HG02642 (cell line): Measurements from ENCODE around the gene GAMT.

Source experiments
- ATAC-seq: cut with Tn5 transposase; IDR thresholded peaks from one replicate; pipeline ENCODE4 v1.9.1; 2021; ENCODE audit warnings: mild to moderate bottlenecking; ENCODE audit not compliant: unreplicated experiment, poor library complexity

Gene GAMT

DNA sequence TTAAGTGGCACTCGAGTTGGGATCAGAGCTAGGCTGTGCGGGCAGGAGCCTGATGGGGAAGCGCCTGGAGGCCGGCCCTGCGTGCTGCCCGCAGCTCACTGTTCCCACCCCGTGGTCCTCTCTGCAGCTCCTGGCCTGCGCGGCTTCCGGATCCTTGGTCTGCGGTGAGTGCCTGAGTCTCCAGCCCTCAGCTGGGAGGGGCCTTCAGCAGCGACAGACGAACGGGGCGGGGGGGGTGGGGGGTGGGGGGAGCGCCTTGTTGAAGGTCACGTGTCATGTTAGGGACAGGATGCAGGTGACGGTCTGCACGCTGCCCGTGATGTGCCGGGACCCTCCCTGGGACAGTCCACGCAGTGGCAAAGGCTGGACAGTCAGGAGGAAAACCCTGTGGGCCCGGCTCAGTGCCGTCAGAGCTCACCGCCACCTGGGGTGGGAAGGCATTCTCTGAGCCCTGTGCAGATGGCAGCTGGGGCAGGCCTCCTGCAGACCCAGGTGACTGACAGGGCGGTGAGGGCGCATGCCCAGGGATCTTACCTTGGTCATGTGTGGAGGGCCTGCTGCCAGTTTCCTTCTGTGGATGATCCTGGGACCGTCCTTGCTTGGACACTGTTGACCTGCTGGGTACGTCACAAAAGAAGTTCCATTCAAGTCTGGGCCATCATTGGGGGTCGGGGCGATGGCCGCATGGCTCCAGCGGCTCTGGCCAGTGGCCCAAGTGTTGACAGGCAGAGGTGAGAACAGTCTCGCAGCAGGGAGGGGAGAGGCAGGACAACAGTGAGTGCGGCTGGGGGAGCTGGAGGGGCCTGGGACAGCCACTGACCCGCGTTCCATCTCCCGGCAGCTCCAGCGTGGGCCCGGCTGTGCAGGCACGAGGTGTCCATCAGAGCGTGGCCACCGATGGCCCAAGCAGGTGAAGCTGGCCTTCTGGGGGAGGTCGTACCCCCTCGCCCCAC, 13.4 kb downstream of the GAMT start:
- no peak for ATAC-seq

DNA sequence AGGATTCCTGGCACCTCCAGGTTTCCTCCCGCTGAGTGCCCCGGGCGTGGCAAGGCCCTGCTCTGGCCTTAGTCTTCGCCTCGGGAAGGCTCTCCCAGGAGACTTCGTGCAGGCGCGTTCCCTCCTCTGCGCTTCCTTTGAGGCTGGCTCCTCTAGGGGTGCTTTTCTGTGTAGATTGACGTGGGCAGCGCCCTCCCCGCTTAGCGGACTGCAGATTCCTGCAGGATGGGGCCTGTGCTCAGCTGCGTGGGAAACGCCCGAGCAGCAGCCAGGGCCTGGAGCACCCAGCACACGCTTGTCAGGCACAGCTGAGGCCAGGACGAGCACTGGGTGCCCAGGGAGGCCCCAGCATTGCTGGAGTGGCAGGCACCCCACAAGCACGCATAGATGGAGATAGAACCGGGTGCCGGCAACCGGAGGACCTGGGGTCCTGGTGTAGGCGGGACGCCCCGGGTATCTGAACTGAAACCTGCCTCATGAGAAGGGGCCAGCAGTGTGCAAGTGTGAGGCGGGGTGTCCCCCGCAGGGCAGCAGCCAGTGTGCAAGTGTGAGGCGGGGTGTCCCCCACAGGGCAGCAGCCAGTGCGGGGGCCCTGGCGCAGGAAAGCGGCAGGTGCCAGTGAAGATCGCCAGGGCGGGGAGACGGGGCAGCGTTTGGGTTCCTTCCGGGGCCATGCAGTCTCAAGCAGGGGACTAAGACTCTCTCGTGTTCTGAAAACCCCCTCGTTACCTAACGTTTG, 14.2 kb downstream of the GAMT start:
- ATAC-seq = no peak

- ATAC-seq = no peak
Observed at GRCh38 chr19:1385816-1386215, 15.5 kb downstream of the GAMT start.

DNA sequence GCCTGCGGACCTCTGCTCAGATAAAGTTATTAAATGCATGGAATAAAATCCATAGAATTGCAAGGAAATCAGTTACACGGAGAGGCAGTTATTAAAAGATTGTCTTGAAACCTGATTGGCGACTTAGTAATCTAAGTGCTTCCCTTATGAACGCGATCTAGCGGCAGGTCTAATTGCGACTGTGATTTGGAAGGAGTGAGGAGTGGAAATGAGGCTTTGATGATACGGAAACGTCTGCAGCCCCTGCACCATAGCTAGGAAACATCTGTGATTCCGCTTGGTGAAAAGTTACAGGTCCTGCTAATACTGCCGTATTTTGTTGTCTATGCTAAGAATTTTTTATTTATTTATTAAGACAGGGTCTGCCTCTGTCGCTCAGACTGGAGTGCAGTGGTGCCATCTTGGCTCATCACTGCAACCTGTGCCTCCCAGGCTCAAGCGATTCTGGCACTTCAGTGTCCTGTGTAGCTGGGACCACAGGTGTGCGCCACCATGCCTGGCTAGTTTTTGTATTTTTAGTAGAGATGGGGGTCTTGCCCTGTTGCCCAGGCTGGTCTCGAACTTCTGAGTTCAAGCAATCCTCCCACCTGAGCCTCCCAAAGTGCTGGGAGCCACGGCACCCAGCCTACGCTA, 16.7 kb downstream of the GAMT start:
- ATAC-seq = no peak

DNA sequence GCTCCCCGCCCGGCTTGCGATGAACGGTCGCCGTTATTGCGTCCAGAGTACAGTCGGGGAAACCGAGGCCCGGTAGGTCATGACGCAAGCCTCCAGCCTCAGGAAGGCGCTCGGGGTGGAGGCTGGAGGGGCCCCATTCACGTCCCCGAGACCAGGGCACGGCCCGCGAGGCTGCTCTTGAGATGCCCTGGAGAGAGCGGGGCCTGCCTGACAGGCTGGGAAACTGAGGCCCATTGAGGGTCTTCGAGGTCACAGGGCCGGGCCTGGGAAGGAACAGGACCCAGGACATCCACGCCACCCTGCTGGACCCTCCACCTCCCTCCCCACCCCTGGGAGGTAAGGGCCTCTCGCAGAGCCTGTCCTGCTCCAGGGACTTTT, 17.3 kb downstream of the GAMT start:
- no peak for ATAC-seq

GRCh38 chr19:1383312-1384084, 17.8 kb downstream of the GAMT start, which contains the start of gene NDUFS7:
NDUFS7 (plus strand) TSS chr19:1383907; CDS start chr19:1383927, 20 bp downstream.
- peak; percentile 77 for ATAC-seq

DNA sequence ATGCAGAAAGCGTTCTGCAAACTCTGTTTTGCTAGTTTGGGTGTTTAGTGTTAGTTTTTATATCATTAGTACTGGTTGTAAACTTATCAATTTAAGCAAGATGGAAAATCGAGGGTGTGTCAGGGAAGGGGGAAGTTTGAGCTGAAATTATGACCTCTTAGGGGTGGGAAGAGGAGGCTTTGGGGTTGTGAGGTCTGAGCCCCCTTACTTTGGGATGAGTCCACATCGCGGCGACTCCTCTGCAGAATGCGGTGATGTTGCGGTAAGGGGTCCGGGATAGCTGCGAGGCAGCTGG, 18.4 kb downstream of the GAMT start:
- ATAC-seq = no peak

- no peak for ATAC-seq
Observed at GRCh38 chr19:1382250-1382649, 19.1 kb downstream of the GAMT start.

DNA sequence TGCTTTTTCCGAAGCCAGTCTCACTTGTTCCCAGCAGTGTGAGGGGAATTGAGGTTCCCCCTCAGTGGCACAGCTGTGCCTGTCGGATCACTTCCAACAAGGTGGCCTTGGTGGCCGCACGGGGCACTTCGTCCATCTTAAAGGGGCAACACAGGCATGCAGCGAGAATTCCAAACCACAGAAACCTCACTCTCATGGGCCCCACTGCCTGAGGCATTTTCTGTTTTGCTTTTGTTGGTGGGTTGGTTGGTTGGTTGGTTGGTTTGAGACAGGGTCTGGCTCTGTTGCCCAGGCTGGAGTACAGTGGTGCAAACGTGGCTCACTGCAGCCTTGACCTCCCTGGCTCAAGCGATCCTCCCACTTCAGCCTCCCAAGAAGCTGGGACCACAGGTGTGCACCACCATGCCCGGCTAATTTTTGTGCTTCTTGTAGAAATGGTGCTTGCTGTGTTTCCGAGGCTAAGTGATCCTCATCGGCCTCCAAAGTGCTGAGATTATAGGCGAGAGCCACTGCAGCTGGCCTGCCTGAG, 21.3 kb downstream of the GAMT start:
- ATAC-seq = no peak

- ATAC-seq = no peak
Observed at GRCh38 chr19:1379126-1379905, 22.0 kb downstream of the GAMT start.

GRCh38 chr19:1377965-1378785, 23.2 kb downstream of the GAMT start:
- no peak for ATAC-seq

GRCh38 chr19:1377176-1377964, 24.0 kb downstream of the GAMT start:
- ATAC-seq = no peak

DNA sequence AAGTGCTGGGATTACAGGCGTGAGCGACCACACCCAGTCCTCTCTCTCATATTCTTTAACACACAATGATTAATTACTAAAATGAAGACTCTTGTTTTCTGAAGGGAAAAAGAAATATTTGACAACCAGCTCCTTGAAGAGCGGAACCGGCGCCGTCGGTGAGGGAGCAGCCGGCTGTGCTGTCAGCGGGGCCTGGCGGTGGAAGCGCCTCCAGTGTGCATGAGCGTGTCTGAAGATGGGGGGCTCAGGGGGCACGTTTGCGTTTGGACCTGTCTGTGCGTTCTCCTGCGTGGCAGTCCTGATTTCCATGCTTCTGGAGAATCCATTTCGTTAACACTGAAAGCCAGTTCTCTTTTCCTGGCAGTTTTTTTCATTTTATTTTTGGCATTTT, 24.9 kb downstream of the GAMT start:
- no peak for ATAC-seq

DNA sequence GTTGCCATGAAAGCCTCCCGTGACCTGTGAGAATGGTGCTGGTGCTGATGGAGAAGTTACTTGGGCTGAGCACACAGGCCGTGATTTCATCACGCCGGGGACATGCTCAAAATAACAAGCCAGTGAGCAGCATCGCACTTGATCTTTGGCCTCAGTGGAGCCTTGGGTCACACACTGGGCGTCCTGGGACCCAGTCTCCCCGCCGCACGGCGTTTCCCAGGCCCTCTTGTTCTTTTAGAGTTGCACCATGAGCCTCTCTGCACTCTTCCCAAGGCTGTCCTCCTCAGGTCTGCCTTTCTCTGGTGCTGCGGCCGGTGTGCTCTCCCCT, 27.1 kb downstream of the GAMT start:
- ATAC-seq = no peak

GRCh38 chr19:1373534-1374249, 27.6 kb downstream of the GAMT start:
- no peak for ATAC-seq

- ATAC-seq = no peak
Observed at GRCh38 chr19:1373042-1373533, 28.3 kb downstream of the GAMT start.
